ENCODE measurements around the gene OR2AT4.
"Not testable (repeated sequence)": the region's sequence is repeated elsewhere in the genome, so short reads cannot be mapped to it uniquely, and the experiment has no call there.

OR2AT4 gene

DNA sequence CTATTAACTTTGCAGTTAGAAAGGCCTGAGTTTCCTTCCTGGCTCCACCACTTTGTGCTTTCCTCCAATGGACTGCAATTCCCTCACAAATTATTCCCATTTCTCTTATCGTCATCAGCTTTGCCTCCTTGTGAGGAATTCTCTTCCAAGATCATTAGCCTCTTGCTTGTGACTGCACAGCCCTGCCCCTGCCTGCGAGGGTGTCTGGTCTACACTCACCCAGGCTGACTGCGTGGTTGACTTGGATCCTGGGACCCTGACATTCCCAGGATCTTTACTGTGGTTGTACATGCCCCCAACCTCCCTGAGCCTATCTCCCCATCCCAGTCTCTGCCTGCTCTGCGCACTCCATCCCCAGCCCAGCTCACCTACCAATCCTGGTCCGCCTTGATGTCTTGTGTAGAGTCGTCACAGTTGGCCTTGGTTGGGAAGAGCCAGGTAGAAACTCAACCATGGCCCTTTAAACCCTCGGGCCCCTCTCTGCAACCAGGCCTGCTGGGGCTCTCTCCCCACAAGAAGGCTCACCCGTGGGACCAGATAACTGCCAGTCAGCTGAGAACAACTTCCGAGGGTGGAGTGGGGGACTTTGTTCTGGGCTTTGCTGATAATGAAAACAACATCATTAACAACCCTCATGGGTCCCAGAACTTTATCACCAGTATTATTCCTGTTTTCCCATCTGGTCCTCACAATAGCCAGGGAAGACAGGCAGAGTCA, at the start of gene OR2AT4:
TSS of gene OR2AT4 (minus strand) at position 421 of the 717 bp plus-strand sequence.
- DNase-seq (ENCODE audit: low spot score) = no peak

DNA sequence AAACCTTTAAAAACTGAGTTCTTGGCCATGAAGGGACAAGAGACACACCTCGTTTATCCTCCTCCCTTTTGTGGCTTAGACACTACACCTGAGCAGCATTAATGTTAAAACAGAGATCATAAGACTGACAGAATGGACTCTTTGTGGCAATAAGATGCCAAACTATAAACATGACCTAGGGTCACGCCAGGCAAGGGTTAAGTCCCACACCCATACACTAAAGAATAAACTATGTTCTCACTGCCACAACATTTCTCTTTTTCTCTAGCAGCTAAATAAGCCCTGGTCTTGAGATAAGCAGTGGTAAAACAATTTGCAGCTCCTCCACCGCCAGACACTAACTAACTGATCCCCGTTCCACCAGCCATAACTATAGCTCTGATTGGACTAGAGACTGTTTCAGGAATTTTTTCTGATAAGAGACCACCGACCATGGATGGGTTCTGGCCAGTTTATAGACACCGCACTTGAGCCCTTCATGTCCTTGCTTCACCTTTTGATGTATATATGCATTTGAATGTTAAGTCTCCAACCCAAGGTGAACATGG, 49.4 kb upstream of the OR2AT4 start:
- no peak for DNase-seq (ENCODE audit: low spot score)

GRCh38 chr11:75145196-75145971, 48.7 kb upstream of the OR2AT4 start:
- DNase-seq (ENCODE audit: low spot score) = no peak

DNA sequence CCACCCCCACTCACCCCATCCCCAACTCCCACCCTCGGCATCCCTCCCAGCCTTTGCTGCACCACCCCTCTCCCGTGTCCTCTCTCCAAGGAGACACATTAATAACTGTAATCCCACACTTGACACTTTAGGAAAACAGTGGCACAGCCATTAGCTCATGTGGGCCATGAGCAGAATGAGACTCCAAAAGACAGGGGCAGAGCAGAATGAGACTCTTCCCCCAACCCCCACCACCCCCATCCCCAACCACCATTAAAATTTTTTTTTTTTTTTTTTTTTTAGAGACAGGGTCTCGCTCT, 48.0 kb upstream of the OR2AT4 start:
- DNase-seq (ENCODE audit: low spot score) = no peak

DNA sequence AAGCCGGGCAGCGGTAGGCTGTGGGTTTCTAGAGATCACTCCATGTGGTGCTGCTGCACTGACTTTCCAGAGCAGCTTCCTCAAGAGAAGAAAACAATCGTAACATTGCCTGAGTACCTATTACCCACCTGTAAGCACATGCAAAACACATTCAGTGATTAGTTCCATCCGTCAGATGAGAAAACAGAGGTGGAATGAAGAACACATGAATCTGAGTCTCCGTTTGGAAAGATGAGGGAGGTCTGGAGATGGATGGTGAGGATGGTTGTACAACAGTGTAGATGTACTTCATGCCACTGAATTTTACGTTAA, 46.7 kb upstream of the OR2AT4 start:
- DNase-seq (ENCODE audit: low spot score) = no peak

GRCh38 chr11:75142714-75143419, 46.2 kb upstream of the OR2AT4 start:
- DNase-seq (ENCODE audit: low spot score) = peak; percentile 92

- no peak for DNase-seq (ENCODE audit: low spot score)
These were observed 44.5 kb upstream of the OR2AT4 start for GRCh38 chr11:75141166-75141565.

DNA sequence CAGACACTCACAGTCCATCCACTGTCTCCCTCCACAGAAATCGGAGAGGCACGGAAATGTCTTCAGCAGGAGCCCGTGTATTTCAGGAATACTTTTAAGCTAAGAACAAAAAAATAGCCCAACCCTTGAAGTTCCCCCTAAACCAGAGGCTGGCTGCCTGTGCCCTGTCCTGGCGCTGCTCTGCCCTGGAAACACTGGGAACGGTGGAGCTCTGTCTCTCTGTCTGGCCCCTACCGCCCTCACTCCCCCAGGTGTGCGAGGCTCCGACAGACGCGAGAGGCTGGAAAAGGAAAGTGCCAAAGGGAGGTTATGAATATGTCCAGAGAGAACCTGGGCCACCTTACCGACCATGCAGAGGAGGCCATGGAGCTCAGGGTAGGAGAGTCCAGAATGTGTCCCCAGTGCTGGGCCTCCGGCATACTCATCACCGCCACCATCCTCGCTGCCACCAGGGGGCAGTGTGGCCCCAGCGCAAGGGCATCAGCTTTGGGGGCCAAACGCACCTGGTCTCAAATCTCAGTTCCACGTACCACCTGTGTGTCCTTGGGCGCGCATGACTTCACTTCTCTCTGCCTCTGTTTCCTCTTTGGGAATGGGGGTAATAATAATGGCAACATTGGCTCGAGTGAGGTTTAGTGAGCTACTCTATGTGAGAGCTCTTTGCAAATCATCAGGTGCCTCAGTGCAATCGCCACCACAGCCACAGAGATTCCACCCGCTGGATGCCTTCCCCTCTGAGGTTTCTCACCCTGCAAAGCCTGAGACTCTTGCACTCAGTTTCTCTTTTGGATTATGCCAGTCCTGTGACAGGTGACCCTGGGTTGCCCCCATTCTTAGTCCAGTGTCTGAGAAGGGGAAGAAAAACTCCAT, 43.8 kb upstream of the OR2AT4 start:
- peak; percentile 77 for DNase-seq (ENCODE audit: low spot score)

DNA sequence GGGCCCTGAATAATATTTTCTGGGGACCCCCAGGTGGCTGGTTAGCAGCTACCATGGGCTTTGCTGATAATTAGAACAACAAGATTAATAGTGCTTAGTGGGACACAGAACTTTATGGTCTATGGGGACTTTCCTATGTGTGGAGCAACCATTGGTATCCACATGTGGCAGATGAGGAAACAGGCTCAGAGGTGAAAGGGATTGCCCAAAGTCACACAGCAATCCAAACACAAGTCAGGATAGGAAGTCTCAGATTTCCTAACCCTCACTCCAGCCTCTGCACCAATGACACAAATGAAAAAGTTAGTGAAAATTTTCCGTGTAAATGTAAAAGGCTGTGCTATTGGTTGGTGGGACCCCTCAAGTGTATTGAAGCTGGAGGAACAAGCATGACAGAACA, 39.0 kb upstream of the OR2AT4 start:
- DNase-seq (ENCODE audit: low spot score) = no peak

DNA sequence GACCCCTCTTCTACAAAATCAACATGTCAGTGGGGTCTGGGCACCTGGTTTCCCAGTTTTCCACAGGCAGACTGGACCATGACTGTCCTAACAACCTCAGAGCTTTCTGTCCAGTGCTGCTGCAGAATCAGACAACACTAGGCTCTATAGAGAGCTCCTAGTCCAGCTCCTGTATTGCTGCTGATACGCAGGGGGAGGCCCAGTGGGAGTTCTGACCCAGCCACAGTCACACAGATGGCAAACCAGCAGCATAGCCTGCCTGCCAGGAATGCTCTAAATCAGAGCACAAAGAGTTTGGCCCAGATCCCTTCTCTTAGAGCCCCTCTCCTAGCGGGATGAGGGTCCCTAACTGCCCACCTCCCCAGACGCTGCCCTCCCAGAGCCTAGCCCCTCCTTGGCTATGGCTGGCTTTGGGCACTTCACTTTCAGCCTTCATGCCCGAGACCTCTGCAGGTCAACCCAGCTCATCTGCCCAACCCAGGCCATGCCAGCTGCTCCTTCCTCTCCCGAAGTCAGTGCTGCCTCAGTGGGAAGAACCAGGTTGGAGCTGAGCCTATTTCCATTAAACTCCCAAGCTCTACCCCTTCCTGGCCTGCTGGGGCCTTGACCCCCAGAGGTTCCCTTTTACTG, 38.5 kb upstream of the OR2AT4 start:
- DNase-seq (ENCODE audit: low spot score) = no peak

DNA sequence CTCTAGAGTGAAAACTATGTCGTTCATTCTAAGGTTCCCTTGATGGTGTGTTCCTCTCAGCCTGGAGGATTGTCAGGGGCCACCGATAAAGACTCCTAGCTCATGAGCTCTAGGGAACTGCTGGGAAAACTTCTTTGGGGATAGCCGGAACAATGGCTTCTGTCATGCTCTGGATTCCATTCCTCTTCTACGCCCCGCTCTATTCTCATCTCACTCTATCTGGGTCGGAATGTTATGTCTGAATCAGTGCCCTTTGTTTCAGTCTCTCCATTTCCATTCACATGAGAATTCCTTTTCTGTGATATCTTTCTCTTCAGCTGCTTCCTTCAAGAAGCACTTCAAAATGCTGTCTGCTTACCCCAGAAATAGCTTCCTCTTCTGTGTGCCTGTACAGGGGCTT, 37.3 kb upstream of the OR2AT4 start:
- no peak for DNase-seq (ENCODE audit: low spot score)

- DNase-seq (ENCODE audit: low spot score) = no peak
These were observed 35.4 kb upstream of the OR2AT4 start for GRCh38 chr11:75132080-75132479.

DNA sequence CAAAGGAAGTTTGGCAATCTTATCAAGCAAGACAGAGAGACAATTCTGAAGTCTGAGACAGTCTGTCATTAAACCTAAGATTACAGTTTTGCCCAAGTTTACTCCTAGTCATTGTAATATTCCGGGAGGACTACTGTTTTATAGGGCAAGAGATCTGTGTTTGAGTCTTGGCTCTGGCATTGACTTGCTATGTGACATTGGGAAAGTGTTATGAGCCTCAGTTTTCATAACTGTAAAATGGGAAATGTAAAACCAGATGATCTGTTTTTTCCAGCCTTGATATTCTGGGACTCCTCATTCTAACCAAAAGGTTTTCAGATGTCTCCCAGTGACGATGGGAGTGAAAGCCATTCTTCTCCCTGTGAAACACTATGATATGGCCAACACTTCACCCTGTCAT, 29.9 kb upstream of the OR2AT4 start:
- no peak for DNase-seq (ENCODE audit: low spot score)

DNA sequence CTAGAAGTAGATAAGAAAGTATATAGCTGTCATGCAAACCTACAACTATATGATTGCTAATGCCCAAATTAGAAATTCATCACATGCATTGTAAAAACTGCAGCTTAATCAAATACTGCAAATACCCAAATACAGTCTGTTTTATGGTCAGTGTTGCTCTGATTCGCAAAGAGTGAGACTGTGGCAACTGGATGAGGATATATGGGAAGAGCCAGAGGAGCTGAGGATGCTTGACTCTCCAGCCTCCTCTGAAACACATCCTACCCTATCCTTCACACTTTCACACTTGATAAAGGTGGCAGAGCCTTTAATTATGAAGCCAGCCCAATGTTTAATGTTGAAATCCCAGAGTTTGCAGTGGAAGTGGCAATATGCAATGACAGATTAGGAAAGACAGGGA, 21.9 kb upstream of the OR2AT4 start:
- no peak for DNase-seq (ENCODE audit: low spot score)

- no peak for DNase-seq (ENCODE audit: low spot score)
These were observed 17.8 kb upstream of the OR2AT4 start for GRCh38 chr11:75114465-75114864.

- DNase-seq (ENCODE audit: low spot score) = no peak
These were observed 16.4 kb upstream of the OR2AT4 start for GRCh38 chr11:75113030-75113429.

GRCh38 chr11:75112200-75112599, 15.5 kb upstream of the OR2AT4 start:
- DNase-seq (ENCODE audit: low spot score) = no peak

GRCh38 chr11:75107187-75107586, 10.5 kb upstream of the OR2AT4 start:
- DNase-seq (ENCODE audit: low spot score) = no peak

DNA sequence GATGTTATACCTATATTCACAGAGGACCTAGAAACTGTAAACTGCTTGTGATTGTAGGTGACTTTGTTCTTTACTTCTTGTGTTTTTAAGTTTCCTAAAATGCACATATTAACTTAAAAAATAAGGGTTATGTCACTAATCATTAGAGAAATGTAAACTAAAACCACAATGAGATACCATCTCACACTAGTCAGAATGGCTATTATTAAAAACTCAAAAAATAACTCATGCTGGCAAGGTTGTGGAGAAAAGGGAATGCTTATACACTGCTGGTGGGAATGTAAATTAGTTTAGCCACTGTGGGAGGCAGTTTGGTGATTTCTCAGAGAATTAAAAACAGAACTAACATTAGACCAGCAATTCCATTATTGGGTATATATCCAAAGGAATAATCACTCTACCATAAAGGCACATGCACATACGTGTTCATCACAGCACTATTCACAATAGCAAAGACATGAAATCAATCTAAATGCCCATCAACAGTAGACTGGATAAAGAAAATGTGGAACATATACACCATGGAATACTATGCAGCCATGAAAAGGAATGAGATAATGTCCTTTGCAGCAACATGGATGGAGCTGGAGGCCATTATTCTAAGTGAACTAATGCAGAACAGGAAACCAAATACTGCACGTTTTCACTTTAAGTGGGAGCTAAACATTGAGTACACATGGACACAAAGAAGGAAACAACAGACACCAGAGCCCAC, 9.4 kb upstream of the OR2AT4 start:
- DNase-seq (ENCODE audit: low spot score) = not testable (repeated sequence)

- DNase-seq (ENCODE audit: low spot score) = no peak
These were observed 8.8 kb upstream of the OR2AT4 start for GRCh38 chr11:75105462-75105925.

Measured in activated CD4-positive, alpha-beta T cell treated with anti-CD3 and anti-CD28 coated beads, Interleukin-2, Interleukin-4, amounts not matched to agents 100 ng/mL and 50 ng/mL, durations not matched to agents 16 hours and 8 hours (primary cell).